Measurements from ENCODE around the gene TUBA3D.

DNA sequence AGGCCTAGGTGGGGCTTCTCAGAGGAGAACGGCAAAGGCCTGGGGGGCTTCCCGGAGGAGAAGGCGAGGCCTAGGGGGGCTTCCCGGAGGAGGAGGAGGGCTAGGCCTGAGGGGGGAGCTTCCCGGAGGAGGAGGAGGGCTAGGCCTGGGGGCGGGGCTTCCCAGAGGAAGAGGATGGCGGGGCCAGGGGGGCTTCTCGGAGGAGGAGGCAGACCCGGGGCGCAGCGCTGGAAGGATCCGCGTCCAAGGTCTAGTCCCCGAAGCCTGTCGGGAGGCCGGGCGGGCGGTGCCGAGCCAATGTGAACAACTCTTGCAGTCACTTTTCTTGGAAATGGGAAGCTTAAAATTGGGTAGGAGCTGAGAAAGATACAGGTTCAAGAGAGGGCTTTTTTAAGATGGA is 30.0 kb upstream of the TUBA3D start:
- TF ChIP-seq L3MBTL2 (conservative IDR thresholded peaks at IDR 0.05) (no peak), ZNF384 (IDR thresholded peaks at IDR 0.05) (no peak), FOXA1 (IDR thresholded peaks at IDR 0.05) (no peak), SP1 (IDR thresholded peaks at IDR 0.05) (no peak), BHLHE40 (IDR thresholded peaks at IDR 0.05; ENCODE audit: borderline replicate concordance) (no peak), SUZ12 (IDR thresholded peaks at IDR 0.05) (no peak), TARDBP (IDR thresholded peaks at IDR 0.05) (no peak), HDGF (IDR thresholded peaks at IDR 0.05; ENCODE audit: borderline replicate concordance) (no peak), LEF1 (IDR thresholded peaks at IDR 0.05; ENCODE audit: borderline replicate concordance) (no peak), ARNT (IDR thresholded peaks at IDR 0.05) (no peak), FOXK2 (IDR thresholded peaks at IDR 0.05) (no peak), ELF4 (IDR thresholded peaks at IDR 0.05) (no peak)
- TF ChIP-seq, protein P1, sequence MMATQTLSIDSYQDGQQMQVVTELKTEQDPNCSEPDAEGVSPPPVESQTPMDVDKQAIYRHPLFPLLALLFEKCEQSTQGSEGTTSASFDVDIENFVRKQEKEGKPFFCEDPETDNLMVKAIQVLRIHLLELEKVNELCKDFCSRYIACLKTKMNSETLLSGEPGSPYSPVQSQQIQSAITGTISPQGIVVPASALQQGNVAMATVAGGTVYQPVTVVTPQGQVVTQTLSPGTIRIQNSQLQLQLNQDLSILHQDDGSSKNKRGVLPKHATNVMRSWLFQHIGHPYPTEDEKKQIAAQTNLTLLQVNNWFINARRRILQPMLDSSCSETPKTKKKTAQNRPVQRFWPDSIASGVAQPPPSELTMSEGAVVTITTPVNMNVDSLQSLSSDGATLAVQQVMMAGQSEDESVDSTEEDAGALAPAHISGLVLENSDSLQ (IDR thresholded peaks at IDR 0.05) = no peak
